Esophagus muscularis mucosa (tissue), 4 donors: ENCODE measurements around the gene LRRC45. TPM values are rescaled to one million over a fixed set of nuclear protein-coding genes. Genes with fewer than 3 reads are reported as not detected.

ENCODE experiments used
- DNase-seq: peaks from one replicate; pipeline ENCODE4 v3.0.0-alpha.2; 2017; ENCODE audit errors: extremely low spot score
- H3K27ac ChIP-seq, 4 donors: fragments of 200-600 bp; sonication (generic); replicated peaks in 1 of 4; 1 replicate in 3 of 4; 2 replicates in 1 of 4; pipeline ENCODE4 v1.5.1; 2016 to 2019; ENCODE audit warnings: mild to moderate bottlenecking in 1 of 4
- H3K27me3 ChIP-seq, 4 donors: fragments of 200-600 bp; sonication (generic); one replicate each; pipeline versions ENCODE4 v1.5.1 to v1.6.0; 2016 to 2019
- H3K36me3 ChIP-seq, 4 donors: fragments of 200-600 bp; sonication (generic); one replicate each; pipeline ENCODE4 v1.5.1; 2016 to 2019
- H3K4me1 ChIP-seq, 4 donors: fragments of 200-600 bp; sonication (generic); one replicate each; pipeline ENCODE4 v1.5.1; 2016 to 2019
- H3K4me3 ChIP-seq, 4 donors: fragments of 200-600 bp; sonication (generic); 1 replicate in 2 of 4; 2 replicates in 2 of 4; pipeline ENCODE4 v1.5.1; 2016 to 2019; ENCODE audit warnings: mild to moderate bottlenecking in 4 of 4, moderate library complexity in 1 of 4
- H3K9me3 ChIP-seq, 4 donors: fragments of 200-600 bp; sonication (generic); 1 replicate in 3 of 4; 2 replicates in 1 of 4; pipeline ENCODE4 v1.5.1; 2016 to 2019
- CTCF ChIP-seq, 3 experiments: fragments of 200-600 bp in 2 of 3; fragments of 450-650 bp in 1 of 3; sonication (generic) in 2 of 3; IDR thresholded peaks; one replicate each; pipeline ENCODE4 v1.5.1; 2017 to 2019; ENCODE audit warnings: antibody characterized with exemption in 3 of 3, mild to moderate bottlenecking in 2 of 3, moderate library complexity in 1 of 3
- EP300 ChIP-seq: sonication (generic); formaldehyde crosslinking; IDR thresholded peaks from one replicate; pipeline ENCODE4 v1.6.1; 2017; ENCODE audit warnings: antibody characterized with exemption
- POLR2A ChIP-seq: fragments of 450-650 bp; IDR thresholded peaks from one replicate; pipeline ENCODE4 v1.6.1; 2017; ENCODE audit warnings: antibody characterized with exemption, moderate library complexity, mild to moderate bottlenecking, low read depth
- POLR2AphosphoS5 ChIP-seq, 2 donors: sonication (generic); formaldehyde crosslinking; IDR thresholded peaks; one replicate each; pipeline ENCODE4 v1.6.1; 2017; ENCODE audit warnings: antibody characterized with exemption in 2 of 2
- WGBS: methylation state at CpG from one replicate; pipeline ENCODE4 v1.1.5; 2018; 5-methylcytosine and 5-hydroxymethylcytosine counted together
- intact Hi-C: fragments of 100-400 bp; cut with DNase I; formaldehyde crosslinking; loops from one replicate; pipeline ENCODE4 v1.15.1; 2023
- total RNA-seq, 4 donors: library from RNA; depleted of rRNA; stranded (reverse); fragments of >200 nt; gene quantifications; one replicate each; pipeline versions ENCODE4 v1.1.0 to v1.2.1, GENCODE V29; 2016

Gene LRRC45
- total RNA-seq, 4 donors from 2014 or later = 6.6 to 15.8 (median 11.5) TPM

DNA sequence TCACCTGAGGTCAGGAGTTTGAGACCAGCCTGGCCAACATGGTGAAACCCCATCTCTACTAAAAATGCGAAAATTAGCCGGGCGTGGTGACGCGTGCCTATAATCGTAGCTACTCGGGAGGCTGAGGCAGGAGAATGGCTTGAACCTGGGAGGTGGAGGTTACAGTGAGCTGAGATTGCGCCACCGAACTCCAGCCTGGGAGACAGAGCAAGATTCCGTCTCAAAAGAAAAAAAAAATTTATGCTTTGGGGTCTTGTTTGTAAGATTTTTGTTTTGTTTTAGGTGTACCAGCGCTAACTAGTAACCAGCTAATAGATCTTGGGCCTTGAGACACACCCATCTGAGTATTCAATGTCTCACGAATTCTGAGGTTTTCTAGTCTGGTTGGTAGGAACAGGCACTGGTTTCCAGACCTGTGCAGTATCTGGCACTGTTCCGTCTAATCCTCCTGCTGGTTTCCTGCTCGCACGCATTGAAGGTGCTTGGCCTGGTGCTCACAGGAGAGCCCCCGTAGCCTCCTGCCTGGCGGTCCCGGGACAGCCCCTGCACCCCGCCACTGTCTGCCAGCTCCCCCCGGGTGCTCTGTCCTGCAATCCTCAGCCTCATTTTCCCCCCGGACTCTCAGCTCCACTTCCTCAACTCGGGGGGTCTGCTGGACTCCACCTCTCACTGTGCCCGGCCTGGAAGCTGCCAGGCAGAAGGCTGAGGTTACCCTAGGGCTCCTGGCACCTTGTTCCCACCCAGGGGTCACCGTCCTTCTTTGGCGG, 53.1 kb downstream of the LRRC45 start:
- H3K4me1 ChIP-seq = peaks cover 0 to 6% (median 0%) of the 10 kb centered on the region in 4 donors
- no peak overlapping the region for H3K27ac ChIP-seq
- no peak for DNase-seq
- intact Hi-C loops = no loop called here
- TF ChIP-seq CTCF (IDR thresholded peaks at IDR 0.05) = no peak
- no peak for TF ChIP-seq POLR2AphosphoS5 (IDR thresholded peaks at IDR 0.05)
- TF ChIP-seq EP300 = no peak
- TF ChIP-seq POLR2A = no peak
- WGBS = 84% methylated on average over 25 of the region's 25 CpGs
- no peaks in the 10 kb centered on the region for H3K27me3 ChIP-seq
- H3K4me3 ChIP-seq = no peak overlapping the region
- peaks cover 14 to 33% (median 27%) of the 10 kb centered on the region in 4 donors for H3K36me3 ChIP-seq
- H3K9me3 ChIP-seq = no peaks in the 10 kb centered on the region

- H3K9me3 ChIP-seq = no peaks in the 10 kb centered on the region
- H3K4me1 ChIP-seq = peaks cover 0 to 6% (median 0%) of the 10 kb centered on the region in 4 donors
- no peak for DNase-seq
- no peak overlapping the region for H3K27ac ChIP-seq
- no peaks in the 10 kb centered on the region for H3K27me3 ChIP-seq
- H3K4me3 ChIP-seq = no peak overlapping the region
- WGBS = 82% methylated on average over 9 of the region's 21 CpGs
- intact Hi-C loops = no loop called here
- TF ChIP-seq EP300 (no peak), POLR2AphosphoS5 (IDR thresholded peaks at IDR 0.05) (no peak), POLR2A (no peak), CTCF (IDR thresholded peaks at IDR 0.05) (no peak)
- peaks cover 22 to 41% (median 35%) of the 10 kb centered on the region in 4 donors for H3K36me3 ChIP-seq
Measured at GRCh38 chr17:82076785-82077591, 53.9 kb downstream of the LRRC45 start.

GRCh38 chr17:82077617-82078358, 54.7 kb downstream of the LRRC45 start:
- intact Hi-C loops = no loop called here
- no peak for DNase-seq
- TF ChIP-seq CTCF (IDR thresholded peaks at IDR 0.05) (no peak), POLR2AphosphoS5 (IDR thresholded peaks at IDR 0.05) (no peak), POLR2A (no peak), EP300 (no peak)

DNA sequence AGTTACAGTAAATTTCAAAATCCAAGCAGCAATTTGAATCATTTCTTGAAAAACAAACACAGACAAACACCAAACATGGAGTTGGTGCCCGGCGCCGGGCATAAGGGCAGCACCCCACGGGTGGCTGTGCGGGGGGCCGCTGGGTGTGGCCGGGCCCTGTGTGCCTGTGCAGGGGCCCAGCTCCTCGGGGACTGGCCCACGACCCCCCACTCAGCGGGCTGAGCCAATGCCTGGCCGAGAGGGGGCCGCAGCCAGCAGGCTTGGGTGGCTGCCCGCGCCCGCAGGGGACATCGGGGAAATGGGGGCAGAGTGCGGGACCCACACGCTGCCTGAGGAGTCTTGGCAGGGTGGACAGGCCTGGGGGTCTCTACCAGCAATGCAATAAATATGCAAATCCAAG, 55.3 kb downstream of the LRRC45 start:
- intact Hi-C loops = no loop called here
- no peak overlapping the region for H3K27ac ChIP-seq

More at GRCh38 chr17:82077617-82078358, 54.7 kb downstream of the LRRC45 start:
- no peak overlapping the region for H3K27ac ChIP-seq
- 62% methylated on average over 27 of the region's 28 CpGs for WGBS
- H3K9me3 ChIP-seq = no peaks in the 10 kb centered on the region
- peaks cover 27 to 49% (median 43%) of the 10 kb centered on the region in 4 donors for H3K36me3 ChIP-seq
- H3K4me3 ChIP-seq = no peak overlapping the region
- H3K27me3 ChIP-seq = no peaks in the 10 kb centered on the region
- peaks cover 0 to 6% (median 0%) of the 10 kb centered on the region in 4 donors for H3K4me1 ChIP-seq

More for the DNA sequence above, 55.3 kb downstream of the LRRC45 start:
- DNase-seq = no peak
- no peaks in the 10 kb centered on the region for H3K27me3 ChIP-seq
- no peaks in the 10 kb centered on the region for H3K9me3 ChIP-seq
- H3K4me1 ChIP-seq = peaks cover 0 to 6% (median 0%) of the 10 kb centered on the region in 4 donors
- no peak for TF ChIP-seq POLR2AphosphoS5 (IDR thresholded peaks at IDR 0.05)
- peaks cover 34 to 55% (median 49%) of the 10 kb centered on the region in 4 donors for H3K36me3 ChIP-seq
- no peak overlapping the region for H3K4me3 ChIP-seq
- WGBS = 92% methylated on average over 18 of the region's 18 CpGs
